Activated CD8-positive, alpha-beta T cell treated with anti-CD3 and anti-CD28 coated beads, Interleukin-2, amount 10 ng/mL, durations not matched to agents 7 days and 5 days (primary cell): ENCODE measurements around the gene SYT2. TPM values are rescaled to one million over a fixed set of nuclear protein-coding genes. Genes with fewer than 3 reads are reported as not detected.
"Not testable (repeated sequence)": the region's sequence is repeated elsewhere in the genome, so short reads cannot be mapped to it uniquely, and the experiment has no call there.

Experiments used
- ATAC-seq: fragments of 150-1000 bp; cut with Tn5 transposase; one replicate; pipeline ENCODE4 v1.10.0; 2021; ENCODE audit warnings: moderate library complexity
- CTCF ChIA-PET: fragments of 350-600 bp; sonication (Branson Sonifier 250); formaldehyde crosslinking; loops from one replicate; lab custom pipeline; 2021; ENCODE audit warnings: antibody characterized with exemption; lab: Charles Lee
- POLR2A ChIA-PET: fragments of 350-600 bp; sonication (Branson Sonifier 250); formaldehyde crosslinking; loops from one replicate; lab custom pipeline; 2021; ENCODE audit warnings: antibody characterized with exemption; lab: Charles Lee
- DNase-seq: peaks from one replicate; pipeline ENCODE4 v3.0.0-alpha.2; 2020
- H3K27ac Mint-ChIP-seq: one replicate; pipeline ENCODE4 v1.8.0; 2021; ENCODE audit warnings: mild to moderate bottlenecking, mixed read lengths
- H3K27me3 Mint-ChIP-seq: one replicate; pipeline ENCODE4 v1.8.0; 2021; ENCODE audit warnings: low read depth, mixed read lengths
- H3K36me3 Mint-ChIP-seq: one replicate; pipeline ENCODE4 v1.8.0; 2021; ENCODE audit warnings: low read depth, mixed read lengths
- H3K4me1 Mint-ChIP-seq: one replicate; pipeline ENCODE4 v1.8.0; 2021; ENCODE audit warnings: low read depth, mixed read lengths
- H3K4me3 Mint-ChIP-seq: one replicate; pipeline ENCODE4 v1.8.0; 2021; ENCODE audit warnings: mild to moderate bottlenecking, mixed read lengths
- H3K9me3 Mint-ChIP-seq: one replicate; pipeline ENCODE4 v1.8.0; 2022; ENCODE audit warnings: mixed read lengths; ENCODE audit not compliant: insufficient read depth
- total RNA-seq, 2 experiments: library from RNA; stranded (reverse); gene quantifications; one replicate each; pipeline ENCODE4 v1.2.3, GENCODE V29; 2021

The SYT2 gene
- total RNA-seq, 2 experiments from 2014 or later: not detected

GRCh38 chr1:202627036-202627435 is 83.2 kb downstream of the SYT2 start:
- H3K27me3 Mint-ChIP-seq: peaks cover 28% of the 10 kb centered on the region
- DNase-seq, H3K27ac Mint-ChIP-seq, H3K9me3 Mint-ChIP-seq, ATAC-seq, H3K4me3 Mint-ChIP-seq, H3K36me3 Mint-ChIP-seq: not testable (repeated sequence)
- peaks cover 44% of the 10 kb centered on the region for H3K4me1 Mint-ChIP-seq
- ChIA-PET POLR2A (interaction anchor here (0.6 kb wide), 1 partner anchor 371 kb away, joined by 4 read pairs; no protein-coding TSS in a partner anchor), CTCF (interaction anchor here (1.1 kb wide), 1 partner anchor 15 kb away, joined by 3 read pairs; no protein-coding TSS in a partner anchor)

GRCh38 chr1:202625416-202626360 is 84.6 kb downstream of the SYT2 start:
- peak; percentile 81 for DNase-seq
- ChIA-PET POLR2A (no interaction called here), CTCF (no interaction called here)
- peaks cover 37% of the 10 kb centered on the region for H3K4me1 Mint-ChIP-seq
- no peak overlapping the region for H3K4me3 Mint-ChIP-seq
- peaks cover 29% of the 10 kb centered on the region for H3K27me3 Mint-ChIP-seq
- H3K9me3 Mint-ChIP-seq: no peaks in the 10 kb centered on the region
- ATAC-seq: peak; percentile 76
- no peak overlapping the region for H3K27ac Mint-ChIP-seq
- H3K36me3 Mint-ChIP-seq: no peaks in the 10 kb centered on the region

- CTCF ChIA-PET: no interaction called here
- no peak for DNase-seq
- Mint-ChIP-seq H3K27ac (no peak overlapping the region), H3K4me1 (peaks cover 30% of the 10 kb centered on the region), H3K36me3 (no peaks in the 10 kb centered on the region), H3K27me3 (peaks cover 26% of the 10 kb centered on the region), H3K4me3 (no peak overlapping the region), H3K9me3 (no peaks in the 10 kb centered on the region)
- no peak for ATAC-seq
- POLR2A ChIA-PET: no interaction called here
Measured at GRCh38 chr1:202624781-202625108, 85.5 kb downstream of the SYT2 start.

- DNase-seq (no peak), ATAC-seq (no peak)
- Mint-ChIP-seq H3K4me3 (no peak overlapping the region), H3K4me1 (peaks cover 25% of the 10 kb centered on the region), H3K36me3 (no peaks in the 10 kb centered on the region), H3K27ac (no peak overlapping the region), H3K27me3 (peaks cover 29% of the 10 kb centered on the region), H3K9me3 (no peaks in the 10 kb centered on the region)
- CTCF ChIA-PET: no interaction called here
- POLR2A ChIA-PET: no interaction called here
Measured at GRCh38 chr1:202624088-202624780, 86.0 kb downstream of the SYT2 start.

- ATAC-seq, H3K36me3 Mint-ChIP-seq, DNase-seq, H3K27ac Mint-ChIP-seq, H3K4me3 Mint-ChIP-seq, CTCF ChIA-PET, POLR2A ChIA-PET, H3K9me3 Mint-ChIP-seq: not testable (repeated sequence)
- Mint-ChIP-seq H3K27me3 (peaks cover 32% of the 10 kb centered on the region), H3K4me1 (peaks cover 23% of the 10 kb centered on the region)
Measured at GRCh38 chr1:202623476-202623875, 86.8 kb downstream of the SYT2 start.

GRCh38 chr1:202623075-202623474 is 87.2 kb downstream of the SYT2 start:
- no peak for DNase-seq
- CTCF ChIA-PET: no interaction called here

GRCh38 chr1:202622388-202622787 is 87.9 kb downstream of the SYT2 start:
- H3K27me3 Mint-ChIP-seq: peaks cover 27% of the 10 kb centered on the region
- no peaks in the 10 kb centered on the region for H3K36me3 Mint-ChIP-seq
- no peak overlapping the region for H3K27ac Mint-ChIP-seq
- CTCF ChIA-PET: interaction anchor here (1.0 kb wide), 1 partner anchor 97 kb away, joined by 3 read pairs; no protein-coding TSS in a partner anchor
- POLR2A ChIA-PET: no interaction called here
- H3K4me1 Mint-ChIP-seq: peaks cover 17% of the 10 kb centered on the region
- H3K4me3 Mint-ChIP-seq: no peak overlapping the region
- ATAC-seq (no peak), DNase-seq (no peak)
- no peaks in the 10 kb centered on the region for H3K9me3 Mint-ChIP-seq

More at GRCh38 chr1:202623075-202623474, 87.2 kb downstream of the SYT2 start:
- Mint-ChIP-seq H3K9me3 (no peaks in the 10 kb centered on the region), H3K27ac (no peak overlapping the region), H3K36me3 (no peaks in the 10 kb centered on the region), H3K4me1 (peaks cover 23% of the 10 kb centered on the region), H3K27me3 (peaks cover 32% of the 10 kb centered on the region), H3K4me3 (no peak overlapping the region)
- POLR2A ChIA-PET: no interaction called here
- no peak for ATAC-seq

- H3K9me3 Mint-ChIP-seq: no peaks in the 10 kb centered on the region
- ATAC-seq: no peak
- no peak overlapping the region for H3K27ac Mint-ChIP-seq
- ChIA-PET CTCF (interaction anchor here (1.0 kb wide), 1 partner anchor 98 kb away, joined by 3 read pairs; no protein-coding TSS in a partner anchor), POLR2A (no interaction called here)
- H3K27me3 Mint-ChIP-seq: peaks cover 26% of the 10 kb centered on the region
- DNase-seq: no peak
- H3K36me3 Mint-ChIP-seq: no peaks in the 10 kb centered on the region
- H3K4me1 Mint-ChIP-seq: peaks cover 16% of the 10 kb centered on the region
- no peak overlapping the region for H3K4me3 Mint-ChIP-seq
Measured at GRCh38 chr1:202621446-202621845, 88.8 kb downstream of the SYT2 start.

GRCh38 chr1:202620036-202620435 is 90.2 kb downstream of the SYT2 start:
- H3K4me3 Mint-ChIP-seq, DNase-seq, ATAC-seq, CTCF ChIA-PET, H3K36me3 Mint-ChIP-seq, H3K27ac Mint-ChIP-seq, H3K9me3 Mint-ChIP-seq, POLR2A ChIA-PET: not testable (repeated sequence)
- Mint-ChIP-seq H3K27me3 (peaks cover 32% of the 10 kb centered on the region), H3K4me1 (peaks cover 30% of the 10 kb centered on the region)

- Mint-ChIP-seq H3K27me3 (peaks cover 32% of the 10 kb centered on the region), H3K36me3 (no peaks in the 10 kb centered on the region), H3K27ac (no peak overlapping the region), H3K4me3 (no peak overlapping the region), H3K4me1 (peaks cover 35% of the 10 kb centered on the region), H3K9me3 (no peaks in the 10 kb centered on the region)
- CTCF ChIA-PET: no interaction called here
- ATAC-seq (no peak), DNase-seq (no peak)
- POLR2A ChIA-PET: no interaction called here
Measured at GRCh38 chr1:202619505-202619904, 90.7 kb downstream of the SYT2 start.

GRCh38 chr1:202619012-202619411 is 91.2 kb downstream of the SYT2 start:
- H3K36me3 Mint-ChIP-seq, H3K9me3 Mint-ChIP-seq, CTCF ChIA-PET, H3K4me3 Mint-ChIP-seq, H3K27ac Mint-ChIP-seq, DNase-seq, POLR2A ChIA-PET, ATAC-seq: not testable (repeated sequence)
- Mint-ChIP-seq H3K4me1 (peaks cover 38% of the 10 kb centered on the region), H3K27me3 (peaks cover 33% of the 10 kb centered on the region)
